Measurements from ENCODE around the gene GGA2. TPM values are rescaled to one million over a fixed set of nuclear protein-coding genes. Genes with fewer than 3 reads are reported as not detected.

The GGA2 gene
- total RNA-seq, 1 donor from 2014 or later, result 39.0 TPM

GRCh38 chr16:23497543-23497868 is 12.8 kb downstream of the GGA2 start:
- H3K4me1 ChIP-seq, result peaks cover 74% of the 10 kb centered on the region

GRCh38 chr16:23496821-23497542 is 13.3 kb downstream of the GGA2 start:
- H3K27me3 ChIP-seq, result no peaks in the 10 kb centered on the region
- H3K9me3 ChIP-seq, result no peaks in the 10 kb centered on the region
- intact Hi-C loops (cut with DNase I), result no loop called here
- DNase-seq (ENCODE audit: extremely low spot score in 2 of 2), result no peak
- H3K36me3 ChIP-seq, result peaks cover 0 to 27% of the 10 kb centered on the region in 2 donors
- peak overlapping the region in 1 of 2 donors; percentile 19 for H3K4me3 ChIP-seq
- TF ChIP-seq POLR2AphosphoS5 (IDR thresholded peaks at IDR 0.05; ENCODE audit: insufficient read depth in 1 of 2, low read depth in 1 of 2), result peak; percentile 32 to 56
- TF ChIP-seq CTCF (IDR thresholded peaks at IDR 0.05), result no peak
- TF ChIP-seq POLR2A (IDR thresholded peaks at IDR 0.05), result no peak
- H3K4me1 ChIP-seq, result peaks cover 74% of the 10 kb centered on the region
- H3K27ac ChIP-seq, result peak overlapping the region; percentile 81

More at GRCh38 chr16:23497543-23497868, 12.8 kb downstream of the GGA2 start:
- Histone ChIP-seq H3K36me3 (peaks cover 0 to 22% of the 10 kb centered on the region in 2 donors), H3K4me3 (peak overlapping the region in 1 of 2 donors; percentile 19), H3K9me3 (no peaks in the 10 kb centered on the region), H3K27me3 (no peaks in the 10 kb centered on the region), H3K27ac (peak overlapping the region; percentile 81)
- TF ChIP-seq CTCF (IDR thresholded peaks at IDR 0.05), result no peak
- no peak for TF ChIP-seq POLR2AphosphoS5 (IDR thresholded peaks at IDR 0.05; ENCODE audit: insufficient read depth in 1 of 2, low read depth in 1 of 2)
- no peak for TF ChIP-seq POLR2A (IDR thresholded peaks at IDR 0.05)
- intact Hi-C loops (cut with DNase I), result no loop called here
- no peak for DNase-seq (ENCODE audit: extremely low spot score in 2 of 2)

- Histone ChIP-seq H3K27me3 (no peaks in the 10 kb centered on the region), H3K9me3 (no peaks in the 10 kb centered on the region), H3K27ac (peak overlapping the region; percentile 81), H3K36me3 (peaks cover 0 to 33% of the 10 kb centered on the region in 2 donors), H3K4me1 (peaks cover 65% of the 10 kb centered on the region), H3K4me3 (no peak overlapping the region)
- intact Hi-C loops (cut with DNase I), result no loop called here
- DNase-seq (ENCODE audit: extremely low spot score in 2 of 2), result no peak
- no peak for TF ChIP-seq POLR2A (IDR thresholded peaks at IDR 0.05)
- no peak for TF ChIP-seq POLR2AphosphoS5 (IDR thresholded peaks at IDR 0.05; ENCODE audit: insufficient read depth in 1 of 2, low read depth in 1 of 2)
- TF ChIP-seq CTCF (IDR thresholded peaks at IDR 0.05), result no peak
These were observed 14.6 kb downstream of the GGA2 start for GRCh38 chr16:23495671-23496070.

GRCh38 chr16:23494188-23494587 is 16.1 kb downstream of the GGA2 start:
- Histone ChIP-seq H3K4me3 (no peak overlapping the region), H3K4me1 (peaks cover 51% of the 10 kb centered on the region), H3K27me3 (no peaks in the 10 kb centered on the region), H3K9me3 (no peaks in the 10 kb centered on the region), H3K27ac (no peak overlapping the region), H3K36me3 (peaks cover 0 to 48% of the 10 kb centered on the region in 2 donors)
- intact Hi-C loops (cut with DNase I), result no loop called here
- DNase-seq (ENCODE audit: extremely low spot score in 2 of 2), result no peak
- no peak for TF ChIP-seq POLR2A (IDR thresholded peaks at IDR 0.05)
- TF ChIP-seq CTCF (IDR thresholded peaks at IDR 0.05), result no peak
- TF ChIP-seq POLR2AphosphoS5 (IDR thresholded peaks at IDR 0.05; ENCODE audit: insufficient read depth in 1 of 2, low read depth in 1 of 2), result no peak
